WI38 (cell line): ENCODE data around the gene INTS6.

Experiments used
- H3K4me3 ChIP-seq: 2 replicates; pipeline ENCODE4 v1.5.1; 2011; ENCODE audit warnings: low read depth, mild to moderate bottlenecking, control low read depth, low read length
- CTCF ChIP-seq: IDR thresholded peaks from 2 replicates; pipeline ENCODE4 v1.5.1; 2012; ENCODE audit warnings: low read depth, mild to moderate bottlenecking, control low read depth, low read length

The INTS6 gene

DNA sequence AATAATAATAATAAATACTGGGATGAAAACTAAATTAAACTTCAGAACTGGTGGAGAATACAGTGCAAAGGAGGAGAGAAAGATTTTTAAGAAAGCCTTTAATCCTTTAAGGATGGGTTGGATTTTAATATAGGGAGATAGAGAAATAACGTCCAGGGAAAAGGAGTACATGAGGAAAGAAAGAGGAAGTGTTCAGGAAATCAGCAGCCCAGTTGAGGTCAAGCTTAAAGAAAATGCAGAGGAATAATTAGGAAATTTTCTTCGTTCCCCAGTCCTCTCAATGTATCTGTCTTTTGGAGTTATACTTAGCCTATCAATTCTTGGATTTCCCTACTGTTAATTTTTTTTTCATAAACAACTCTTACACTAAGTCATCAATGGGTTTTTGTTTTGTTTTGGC lies 47.7 kb downstream of the INTS6 start:
- H3K4me3 ChIP-seq, result no peak overlapping the region
- TF ChIP-seq CTCF, result no peak

- no peak for TF ChIP-seq CTCF
Measured at GRCh38 chr13:51397262-51397941, 55.4 kb downstream of the INTS6 start.

GRCh38 chr13:51396352-51396751 lies 56.5 kb downstream of the INTS6 start:
- no peak for TF ChIP-seq CTCF
- H3K4me3 ChIP-seq, result no peak overlapping the region

More at GRCh38 chr13:51397262-51397941, 55.4 kb downstream of the INTS6 start:
- no peak overlapping the region for H3K4me3 ChIP-seq

GRCh38 chr13:51394724-51395123 lies 58.1 kb downstream of the INTS6 start:
- no peak for TF ChIP-seq CTCF
- no peak overlapping the region for H3K4me3 ChIP-seq

GRCh38 chr13:51385114-51385513 lies 67.7 kb downstream of the INTS6 start:
- TF ChIP-seq CTCF, result no peak
- H3K4me3 ChIP-seq, result no peak overlapping the region

DNA sequence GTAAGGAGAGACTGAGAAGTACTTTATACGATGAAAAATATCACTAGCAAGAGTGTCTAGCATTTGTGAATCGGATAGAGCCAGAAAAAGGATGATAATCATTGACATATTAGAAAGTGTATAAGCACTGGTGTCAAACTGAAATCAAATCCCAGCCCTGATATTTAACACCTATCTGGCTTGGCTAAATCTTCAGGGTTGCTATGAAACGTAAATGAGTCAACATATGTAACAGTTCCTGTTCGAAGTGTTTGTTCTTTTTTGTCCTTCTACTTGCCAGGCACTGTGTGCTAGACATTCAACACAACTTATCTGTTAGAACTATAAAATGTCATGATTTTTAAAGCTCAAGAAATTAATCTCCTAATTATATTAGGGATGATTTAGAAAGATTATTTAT lies 72.6 kb downstream of the INTS6 start:
- H3K4me3 ChIP-seq, result no peak overlapping the region
- no peak for TF ChIP-seq CTCF

DNA sequence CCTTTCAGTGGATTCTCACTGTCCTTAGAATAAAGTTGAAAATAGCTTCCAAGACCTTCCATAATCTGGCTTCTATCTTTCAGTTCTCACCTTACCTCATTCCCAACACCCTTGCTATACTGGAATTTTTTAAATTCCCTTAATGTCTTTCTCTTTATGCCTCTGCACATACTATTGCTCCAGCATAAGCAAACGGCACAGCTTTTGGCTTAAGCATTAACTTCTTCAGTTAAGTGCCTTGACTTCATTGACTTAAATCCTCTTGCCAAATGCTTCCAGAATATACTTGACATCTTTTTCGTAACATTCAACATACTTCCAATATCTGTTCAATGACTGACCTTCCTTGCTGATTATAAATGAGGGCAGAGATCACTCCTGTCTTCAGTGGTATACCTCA lies 79.4 kb downstream of the INTS6 start:
- no peak overlapping the region for H3K4me3 ChIP-seq
- TF ChIP-seq CTCF, result no peak
